Embryonic facial prominence (tissue), 1 donor: ENCODE results near the gene TMEM132D.
"Not testable (repeated sequence)": the region's sequence is repeated elsewhere in the genome, so short reads cannot be mapped to it uniquely, and the experiment has no call there.

ENCODE experiments used
- DNase-seq: peaks from one replicate; pipeline ENCODE4 v3.0.0-alpha.2; 2016; ENCODE audit errors: extremely low spot score

Gene TMEM132D

DNA sequence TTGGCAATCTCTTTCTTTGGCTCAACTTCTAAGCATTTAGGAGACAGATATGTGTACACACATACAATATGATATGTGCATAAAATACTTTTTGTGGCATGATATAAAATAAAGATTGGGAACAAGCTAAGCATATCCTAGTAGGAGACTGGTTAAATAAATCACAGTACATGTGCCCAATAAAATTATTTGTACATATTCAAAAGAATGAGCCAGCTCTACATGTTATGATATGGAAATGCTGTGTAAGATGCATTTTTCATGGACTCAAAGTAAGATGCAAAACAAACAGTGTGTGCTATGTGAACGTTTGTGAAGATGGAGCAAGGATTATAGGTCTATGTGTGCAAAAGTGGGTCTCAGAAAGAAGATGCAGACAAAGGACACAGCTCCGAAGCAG, 311.4 kb downstream of the TMEM132D start:
- DNase-seq, result no peak

- no peak for DNase-seq
These were observed 314.3 kb downstream of the TMEM132D start for GRCh38 chr12:129589503-129589902.

GRCh38 chr12:129588142-129588541, 315.7 kb downstream of the TMEM132D start:
- DNase-seq, result no peak

GRCh38 chr12:129585296-129585695, 318.5 kb downstream of the TMEM132D start:
- DNase-seq, result no peak

DNA sequence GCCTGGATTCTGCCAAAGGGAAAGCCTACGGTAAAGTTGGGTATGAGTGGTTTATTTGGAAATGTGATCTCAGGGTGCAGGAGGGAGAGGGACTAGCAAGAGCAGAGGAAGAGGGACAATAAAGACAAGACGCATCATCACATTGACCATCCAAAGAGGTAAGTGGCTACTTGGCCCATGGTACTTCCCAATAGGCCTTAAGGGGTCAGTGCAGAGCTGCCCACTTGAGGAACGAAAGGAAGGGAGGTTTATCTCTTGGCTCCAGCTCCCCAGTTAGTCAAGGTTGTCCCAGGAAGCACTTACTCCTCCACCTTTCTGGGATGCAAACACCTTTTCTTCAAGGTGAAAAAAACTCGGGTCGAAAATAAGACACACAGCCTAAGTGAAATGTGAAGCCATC, 323.9 kb downstream of the TMEM132D start:
- no peak for DNase-seq

GRCh38 chr12:129571901-129572494, 331.8 kb downstream of the TMEM132D start:
- no peak for DNase-seq

- no peak for DNase-seq
These were observed 332.9 kb downstream of the TMEM132D start for GRCh38 chr12:129570796-129571400.

- no peak for DNase-seq
These were observed 337.0 kb downstream of the TMEM132D start for GRCh38 chr12:129566800-129567199.

- no peak for DNase-seq
These were observed 339.1 kb downstream of the TMEM132D start for GRCh38 chr12:129564768-129565167.

DNA sequence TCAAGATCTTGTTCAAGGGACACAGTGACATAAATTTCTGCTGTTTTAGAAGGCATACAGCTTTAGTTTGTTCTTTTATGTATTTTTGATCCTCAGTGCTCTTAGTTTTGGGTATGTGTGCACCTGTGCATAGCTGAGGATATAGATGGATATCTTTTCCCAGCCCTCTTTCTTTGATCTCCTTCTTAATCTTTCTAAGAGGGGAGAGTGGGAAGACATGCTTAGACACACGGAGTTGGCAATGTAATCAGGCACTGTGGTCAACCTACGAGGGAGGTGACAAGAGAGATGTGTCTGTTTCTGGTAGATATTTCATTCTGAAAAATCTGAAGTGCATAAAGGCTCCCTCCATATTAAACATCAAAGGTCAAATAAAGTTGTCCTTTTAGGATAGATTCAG, 340.6 kb downstream of the TMEM132D start:
- no peak for DNase-seq

- DNase-seq, result no peak
These were observed 342.5 kb downstream of the TMEM132D start for GRCh38 chr12:129561304-129561703.

DNA sequence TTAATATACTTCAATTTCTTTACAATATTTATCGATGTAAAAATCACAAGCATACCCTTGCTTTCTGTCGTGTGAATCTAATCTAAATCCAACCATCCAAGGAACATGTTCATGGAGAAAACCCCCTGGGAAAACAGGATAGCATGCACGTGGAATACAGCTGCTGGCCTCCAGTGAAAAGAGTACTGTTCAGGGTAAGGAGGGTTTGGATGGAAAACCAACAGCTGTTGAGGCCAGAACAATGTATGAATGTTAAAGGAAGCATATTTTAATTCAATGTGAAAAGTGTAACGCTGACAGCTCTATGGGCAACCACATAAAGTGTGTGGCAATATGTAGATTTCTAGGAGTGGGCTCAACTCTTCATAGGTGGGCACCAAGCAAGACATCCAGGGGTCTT, 344.0 kb downstream of the TMEM132D start:
- no peak for DNase-seq

DNA sequence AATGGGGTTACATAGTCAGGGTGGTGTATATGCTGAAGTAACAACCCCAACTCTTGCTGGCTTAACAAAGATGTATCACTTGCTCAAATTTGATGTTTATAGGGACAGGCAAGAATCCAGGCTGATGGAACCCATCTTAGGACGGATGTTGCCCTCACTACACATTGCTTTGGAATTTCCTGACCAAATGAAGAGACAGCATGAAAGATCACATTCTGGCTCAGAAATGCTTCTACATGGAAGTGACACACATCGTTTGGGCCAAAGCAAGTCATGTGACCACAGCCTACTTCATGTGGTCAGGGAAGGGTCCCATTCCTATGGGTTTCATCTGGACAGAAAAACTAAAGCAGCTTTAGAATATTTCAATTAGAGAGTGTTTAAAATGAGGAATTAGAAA, 345.8 kb downstream of the TMEM132D start:
- no peak for DNase-seq

DNA sequence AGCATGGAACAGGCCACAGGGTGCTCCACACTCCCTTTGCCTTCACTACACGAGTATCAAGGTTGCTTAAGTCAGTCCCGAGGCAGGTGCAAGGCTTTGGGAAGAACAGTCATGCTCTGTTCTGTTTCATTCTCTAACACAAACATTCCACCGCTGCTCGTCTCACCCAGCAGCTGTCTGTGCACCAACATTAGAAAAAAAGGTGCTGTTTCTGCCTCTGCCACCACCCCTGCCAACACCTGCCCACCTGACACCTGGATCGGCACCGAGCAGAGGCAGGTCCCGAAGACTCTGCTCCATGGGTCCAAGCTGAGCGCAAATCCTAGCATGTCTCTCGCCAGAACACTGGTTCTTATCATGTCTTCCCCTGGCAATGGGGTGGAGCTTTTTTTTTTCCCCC, 347.7 kb downstream of the TMEM132D start:
- DNase-seq, result no peak

GRCh38 chr12:129552996-129553750, 350.7 kb downstream of the TMEM132D start:
- no peak for DNase-seq

- DNase-seq, result no peak
These were observed 352.4 kb downstream of the TMEM132D start for GRCh38 chr12:129551441-129551840.

GRCh38 chr12:129550353-129550752, 353.5 kb downstream of the TMEM132D start:
- no peak for DNase-seq

DNA sequence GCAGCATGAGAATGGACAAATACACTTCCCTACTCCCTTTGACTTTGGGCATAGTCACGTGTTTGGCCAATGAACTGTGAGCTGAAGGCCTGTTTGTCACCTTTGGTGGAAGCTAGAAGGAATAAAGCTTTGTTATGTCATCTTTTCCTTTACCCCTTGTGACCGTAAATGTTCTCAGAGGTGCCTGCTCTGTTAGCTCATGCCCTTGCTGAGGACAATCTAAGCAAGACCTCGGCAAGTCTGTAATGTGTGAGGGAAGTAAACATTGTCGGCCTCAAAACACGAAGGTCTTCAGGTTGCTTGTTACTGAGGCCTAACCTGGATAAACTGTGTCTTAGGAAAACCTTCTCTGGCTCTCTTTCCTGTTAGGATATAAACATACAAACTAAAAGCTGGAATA, 354.2 kb downstream of the TMEM132D start:
- DNase-seq, result no peak

GRCh38 chr12:129549020-129549419, 354.8 kb downstream of the TMEM132D start:
- DNase-seq, result not testable (repeated sequence)

DNA sequence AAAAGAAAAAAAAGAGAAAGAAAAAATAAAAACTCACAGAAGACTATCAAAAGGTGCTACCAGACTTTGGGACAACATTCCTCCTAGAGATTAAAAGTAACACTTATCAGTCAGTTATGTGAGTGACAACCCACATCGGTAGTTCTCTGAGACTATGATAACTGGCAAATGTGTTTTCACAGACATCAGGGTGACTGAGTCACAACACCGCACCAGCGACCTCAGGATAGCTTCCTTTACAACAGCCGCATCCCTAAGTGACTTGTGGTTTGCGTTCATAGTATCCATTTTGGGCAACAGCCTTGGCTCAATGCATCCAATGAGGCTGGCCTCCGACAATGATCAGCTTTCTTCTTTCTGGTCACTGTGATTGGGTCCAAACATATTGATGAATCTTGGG, 359.1 kb downstream of the TMEM132D start:
- DNase-seq, result no peak

DNA sequence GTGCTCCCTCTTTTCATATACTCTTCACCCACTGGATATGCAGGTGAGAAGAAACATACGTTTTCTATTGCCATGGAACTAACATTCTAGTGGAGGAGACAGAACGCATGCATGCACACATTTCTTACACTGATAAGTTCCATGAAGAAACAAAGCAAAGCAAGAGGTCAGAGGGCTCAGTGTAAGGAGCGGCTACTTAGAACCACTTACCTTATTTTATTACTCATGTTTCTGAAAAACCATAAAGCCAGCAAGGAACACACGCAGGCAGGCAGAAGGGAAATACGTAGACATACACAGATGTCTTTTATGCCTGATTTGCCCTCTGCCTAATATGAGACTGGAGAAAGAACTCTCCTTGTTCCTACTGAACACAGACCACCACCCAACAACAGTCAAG, 362.9 kb downstream of the TMEM132D start:
- DNase-seq, result no peak

GRCh38 chr12:129540249-129540648, 363.6 kb downstream of the TMEM132D start:
- DNase-seq, result no peak

- DNase-seq, result not testable (repeated sequence)
These were observed 365.0 kb downstream of the TMEM132D start for GRCh38 chr12:129538724-129539335.
